Choroid plexus epithelial cell (primary cell): ENCODE results near the gene SLC6A20.
A peak's percentile ranks its signal among the peaks of the same experiment; 100 is the strongest.

ENCODE experiments used
- DNase-seq: peaks from one replicate; pipeline ENCODE4 v3.0.0-alpha.2; 2010; ENCODE audit warnings: low read depth
- H3K4me3 ChIP-seq: 2 replicates; pipeline ENCODE4 v1.5.1; 2011; ENCODE audit warnings: low read depth, mild to moderate bottlenecking, control low read depth, low read length, moderate library complexity
- TF ChIP-seq, protein P1 (sequence below): conservative IDR thresholded peaks from 2 replicates; pipeline ENCODE4 v1.5.1; 2011; ENCODE audit warnings: low read depth, mild to moderate bottlenecking, control low read depth, inconsistent platforms, low read length, moderate library complexity

The SLC6A20 gene

DNA sequence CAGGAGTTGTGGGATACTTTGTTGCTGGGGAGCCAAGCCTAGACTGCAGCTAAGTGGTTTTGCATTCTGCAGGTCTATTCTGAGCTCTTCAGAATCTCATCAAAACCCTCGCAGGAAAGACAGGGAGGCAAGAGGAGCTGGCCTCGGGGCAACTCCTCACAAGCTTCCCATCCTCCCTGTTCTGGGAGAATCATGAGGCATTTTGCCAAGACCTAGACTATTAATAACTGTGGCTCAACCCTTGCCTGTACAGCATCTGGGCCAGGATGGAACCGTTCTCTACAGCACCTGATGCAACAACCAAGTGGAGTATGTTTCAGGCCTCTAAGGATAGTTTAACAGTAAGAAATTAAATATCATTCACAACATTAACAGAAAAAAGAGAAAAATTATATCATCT, 20.2 kb upstream of the SLC6A20 start:
- TF ChIP-seq, protein P1, sequence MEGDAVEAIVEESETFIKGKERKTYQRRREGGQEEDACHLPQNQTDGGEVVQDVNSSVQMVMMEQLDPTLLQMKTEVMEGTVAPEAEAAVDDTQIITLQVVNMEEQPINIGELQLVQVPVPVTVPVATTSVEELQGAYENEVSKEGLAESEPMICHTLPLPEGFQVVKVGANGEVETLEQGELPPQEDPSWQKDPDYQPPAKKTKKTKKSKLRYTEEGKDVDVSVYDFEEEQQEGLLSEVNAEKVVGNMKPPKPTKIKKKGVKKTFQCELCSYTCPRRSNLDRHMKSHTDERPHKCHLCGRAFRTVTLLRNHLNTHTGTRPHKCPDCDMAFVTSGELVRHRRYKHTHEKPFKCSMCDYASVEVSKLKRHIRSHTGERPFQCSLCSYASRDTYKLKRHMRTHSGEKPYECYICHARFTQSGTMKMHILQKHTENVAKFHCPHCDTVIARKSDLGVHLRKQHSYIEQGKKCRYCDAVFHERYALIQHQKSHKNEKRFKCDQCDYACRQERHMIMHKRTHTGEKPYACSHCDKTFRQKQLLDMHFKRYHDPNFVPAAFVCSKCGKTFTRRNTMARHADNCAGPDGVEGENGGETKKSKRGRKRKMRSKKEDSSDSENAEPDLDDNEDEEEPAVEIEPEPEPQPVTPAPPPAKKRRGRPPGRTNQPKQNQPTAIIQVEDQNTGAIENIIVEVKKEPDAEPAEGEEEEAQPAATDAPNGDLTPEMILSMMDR: no peak
- DNase-seq: peak; percentile 55
- H3K4me3 ChIP-seq: no peak overlapping the region

DNA sequence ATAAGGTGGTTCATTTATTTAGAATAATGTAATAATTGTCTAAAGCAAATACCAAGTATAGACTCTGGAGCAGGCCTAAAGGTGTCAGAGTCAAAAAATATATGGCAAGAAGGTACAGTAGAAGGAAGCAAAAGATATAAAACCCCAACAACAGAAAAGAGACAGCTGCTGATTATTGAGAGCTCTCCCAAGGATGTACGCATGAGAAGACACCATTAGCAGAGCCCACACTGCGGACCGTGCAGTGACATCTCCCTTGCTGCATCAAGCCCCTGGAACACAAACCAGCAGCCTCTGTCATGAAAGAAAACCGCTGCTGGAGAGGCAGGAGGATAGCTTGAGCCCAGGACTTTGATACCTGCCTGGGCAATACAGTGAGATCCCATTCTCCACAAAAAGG, 18.0 kb upstream of the SLC6A20 start:
- no peak overlapping the region for H3K4me3 ChIP-seq
- no peak for DNase-seq

DNA sequence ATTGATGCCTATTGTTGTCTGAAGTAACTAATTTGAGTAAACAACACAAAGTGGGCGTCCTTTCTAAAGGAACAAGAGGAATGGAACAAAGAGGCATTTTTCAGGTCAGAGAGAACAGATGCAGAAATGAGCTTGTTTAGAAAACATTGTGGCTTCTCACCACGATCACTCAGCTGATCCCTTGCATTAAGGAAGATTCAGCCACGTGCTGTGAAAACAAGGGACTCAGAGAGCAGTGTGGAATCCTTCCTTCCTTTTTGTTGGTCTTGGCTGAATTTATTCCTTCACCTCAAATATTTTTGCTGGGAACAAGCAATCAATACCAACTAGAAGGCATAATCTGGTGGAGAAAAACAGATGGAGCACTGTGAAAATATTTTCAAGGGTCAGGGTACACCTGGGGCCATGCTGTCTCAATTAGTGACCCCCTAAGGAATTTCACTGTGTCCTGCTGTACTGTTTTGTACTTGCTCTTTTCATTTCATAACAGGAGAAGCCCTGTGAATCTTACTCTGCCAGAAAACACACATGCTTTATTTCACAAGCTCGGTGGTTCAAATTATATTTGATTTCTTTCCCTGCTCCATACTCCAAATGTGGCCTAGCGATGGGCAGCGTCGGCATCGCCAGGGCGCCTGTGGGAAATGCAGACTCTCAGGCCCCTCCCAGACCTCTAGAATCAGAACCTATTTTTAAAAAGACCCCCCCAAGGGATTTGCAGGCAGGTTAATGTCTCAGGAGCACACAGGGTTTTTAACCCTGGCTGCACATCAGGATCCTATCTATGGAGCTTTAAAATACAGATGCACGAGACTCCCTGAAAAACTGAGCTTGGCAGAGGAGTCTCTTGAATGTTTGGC, 11.6 kb upstream of the SLC6A20 start:
- H3K4me3 ChIP-seq: no peak overlapping the region
- TF ChIP-seq, protein P1: no peak
- DNase-seq: peak; percentile 38

More for the DNA sequence above, 18.0 kb upstream of the SLC6A20 start:
- TF ChIP-seq, protein P1: no peak

DNA sequence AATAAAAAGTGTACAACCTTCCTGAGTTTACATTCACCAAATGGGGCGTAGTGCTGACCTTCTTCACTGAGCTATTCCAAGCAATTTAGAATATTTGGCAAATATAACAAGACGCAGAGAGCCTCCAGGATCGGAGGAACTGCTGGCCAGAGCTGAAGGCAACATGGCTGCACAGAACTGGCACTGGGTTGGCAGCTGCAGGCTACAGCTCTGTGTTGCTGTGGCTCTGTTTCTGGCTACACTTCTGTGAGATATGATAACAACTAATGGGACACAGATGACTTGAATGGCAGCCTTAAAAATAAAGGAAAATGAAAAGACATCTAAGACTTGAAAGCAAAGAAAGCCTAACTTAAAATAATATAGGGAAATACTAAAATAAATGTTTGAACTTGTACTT, 10.8 kb upstream of the SLC6A20 start:
- TF ChIP-seq, protein P1: no peak
- no peak for DNase-seq
- H3K4me3 ChIP-seq: no peak overlapping the region

DNA sequence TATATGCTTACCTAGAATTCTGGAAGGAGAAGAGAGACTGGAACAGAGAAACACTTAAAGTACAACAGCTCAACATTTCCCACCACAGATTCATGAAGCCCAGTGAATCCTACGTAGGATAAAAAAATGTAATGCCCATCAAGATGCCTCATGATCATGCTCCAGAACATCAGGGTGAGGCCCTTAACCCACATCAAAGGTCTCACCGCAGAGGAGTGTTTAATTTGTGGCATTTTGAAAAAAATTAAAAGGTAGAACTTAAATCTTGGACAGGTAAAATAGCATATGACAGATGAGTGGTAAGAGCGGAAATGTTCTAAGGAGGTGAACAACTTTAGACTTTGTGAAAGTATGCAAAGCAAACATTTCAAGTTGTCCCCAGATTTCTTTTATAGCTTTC, 9.7 kb upstream of the SLC6A20 start:
- no peak overlapping the region for H3K4me3 ChIP-seq
- DNase-seq: no peak
- TF ChIP-seq, protein P1: no peak

DNA sequence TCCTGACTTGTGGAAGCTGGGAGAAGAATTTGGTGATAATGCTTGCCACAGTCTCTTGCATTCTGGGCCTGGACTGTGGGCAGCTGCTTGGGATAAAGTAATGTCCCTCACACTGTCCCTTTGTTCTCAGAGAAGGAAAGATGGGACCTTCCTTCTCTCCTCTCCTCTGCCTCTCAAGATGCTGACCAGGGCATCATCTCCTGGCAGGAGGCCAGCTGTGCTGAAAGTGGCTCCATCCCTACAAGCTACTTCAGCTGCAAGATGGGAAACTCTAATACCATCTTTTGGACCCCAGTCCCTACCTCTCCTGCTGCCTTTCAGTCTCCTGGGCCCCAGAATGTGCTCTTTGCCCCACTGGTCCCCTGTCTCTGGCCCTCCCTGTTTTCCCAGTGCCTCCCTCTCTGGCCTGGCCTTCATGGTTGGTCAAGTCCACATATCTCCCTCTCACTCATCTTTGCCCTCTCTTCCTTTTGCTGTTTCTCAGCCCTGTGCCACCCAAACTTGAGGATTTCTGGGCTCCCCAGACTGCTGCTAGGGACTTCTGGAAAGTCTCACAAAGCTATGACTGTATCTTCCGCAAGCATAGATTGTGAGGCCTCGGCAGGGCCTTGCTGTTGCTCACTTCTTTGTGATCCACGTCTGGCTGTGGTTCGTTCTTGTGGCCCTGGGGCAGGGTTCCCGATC, 7.1 kb upstream of the SLC6A20 start:
- DNase-seq: no peak
- no peak overlapping the region for H3K4me3 ChIP-seq
- TF ChIP-seq, protein P1: no peak
